ENCODE results near the gene FBXO44. TPM values are rescaled to one million over a fixed set of nuclear protein-coding genes. Genes with fewer than 3 reads are reported as not detected.
"Not testable (repeated sequence)": the region's sequence is repeated elsewhere in the genome, so short reads cannot be mapped to it uniquely, and the experiment has no call there.

FBXO44 gene
- polyA plus RNA-seq (ENCODE audit: insufficient read length in 4 of 4), result 10 to 100 TPM; 15.5 to 19.6 (median 15.9) TPM

- DNase-seq (ENCODE audit: low read depth in 4 of 4, low spot score in 3 of 4), result no peak
Observed at GRCh38 chr1:11654137-11654938, at the start of gene FBXO44, which contains the start of gene FBXO2. Gene FBXO44, plus strand, starts transcription at chr1:11654877. Its CDS starts 959 bp downstream, at chr1:11655836. Gene FBXO2, minus strand, starts transcription at chr1:11654429. Its CDS starts 89 bp downstream, at chr1:11654340.

GRCh38 chr1:11606775-11607174 lies 47.9 kb upstream of the FBXO44 start:
- no peak for DNase-seq (ENCODE audit: low read depth in 4 of 4, low spot score in 3 of 4)

DNA sequence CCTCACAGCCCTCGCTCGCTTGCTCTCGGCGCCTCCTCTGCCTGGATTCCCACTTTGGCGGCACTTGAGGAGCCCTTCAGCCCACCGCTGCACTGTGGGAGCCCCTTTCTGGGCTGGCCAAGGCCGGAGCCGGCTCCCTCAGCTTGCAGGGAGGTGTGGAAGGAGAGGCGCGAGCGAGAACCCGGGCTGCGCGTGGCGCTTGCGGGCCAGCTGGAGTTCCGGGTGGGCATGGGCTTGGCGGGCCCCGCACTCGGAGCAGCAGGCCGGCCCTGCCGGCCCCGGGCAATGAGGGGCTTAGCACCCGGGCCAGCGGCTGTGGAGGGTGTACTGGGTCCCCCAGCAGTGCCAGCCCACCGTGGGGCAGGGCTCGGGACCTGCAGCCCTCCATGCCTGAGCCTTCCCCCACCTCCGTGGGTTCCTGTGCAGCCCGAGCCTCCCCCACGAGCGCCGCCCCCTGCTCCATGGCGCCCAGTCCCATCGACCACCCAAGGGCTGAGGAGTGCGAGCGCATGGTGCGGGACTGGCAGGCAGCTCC lies 46.0 kb upstream of the FBXO44 start:
- DNase-seq (ENCODE audit: low read depth in 4 of 4, low spot score in 3 of 4), result not testable (repeated sequence)

GRCh38 chr1:11609378-11609777 lies 45.3 kb upstream of the FBXO44 start:
- DNase-seq (ENCODE audit: low read depth in 4 of 4, low spot score in 3 of 4), result not testable (repeated sequence)

GRCh38 chr1:11610629-11611180 lies 44.0 kb upstream of the FBXO44 start:
- DNase-seq (ENCODE audit: low read depth in 4 of 4, low spot score in 3 of 4), result no peak

DNA sequence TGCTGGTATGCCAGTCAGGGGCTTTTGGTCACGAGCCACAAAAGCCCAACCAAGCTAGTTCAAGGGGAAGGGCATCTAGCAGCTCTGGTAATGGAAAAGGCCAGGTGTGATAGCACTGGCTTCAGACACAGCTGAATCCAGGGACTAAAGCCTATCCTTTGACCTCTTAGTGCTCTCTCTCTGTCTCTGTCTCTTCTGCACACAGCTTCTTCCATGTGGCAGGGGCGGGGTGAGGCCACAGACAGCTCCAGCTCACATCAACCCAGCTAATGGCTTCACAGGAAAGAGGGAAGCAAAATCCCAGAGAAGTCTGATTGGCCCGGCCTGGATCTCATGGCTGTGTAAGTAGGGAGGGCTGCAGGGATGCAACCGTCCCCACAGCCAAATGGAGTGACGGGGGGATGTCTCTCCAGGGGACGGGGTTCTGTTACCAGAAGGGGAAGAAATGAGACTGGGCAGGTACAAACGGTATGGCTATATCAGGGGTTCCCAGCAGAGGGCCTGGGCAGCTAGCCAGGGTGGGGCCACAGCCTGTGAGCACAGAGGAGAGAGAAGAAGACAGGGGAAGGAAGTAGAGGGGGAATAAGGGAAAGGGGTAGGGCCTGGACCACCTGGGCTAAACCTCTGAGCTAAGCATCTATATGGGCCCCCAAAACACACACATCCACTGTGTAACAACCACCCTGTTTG lies 42.9 kb upstream of the FBXO44 start:
- DNase-seq (ENCODE audit: low read depth in 4 of 4, low spot score in 3 of 4), result no peak

DNA sequence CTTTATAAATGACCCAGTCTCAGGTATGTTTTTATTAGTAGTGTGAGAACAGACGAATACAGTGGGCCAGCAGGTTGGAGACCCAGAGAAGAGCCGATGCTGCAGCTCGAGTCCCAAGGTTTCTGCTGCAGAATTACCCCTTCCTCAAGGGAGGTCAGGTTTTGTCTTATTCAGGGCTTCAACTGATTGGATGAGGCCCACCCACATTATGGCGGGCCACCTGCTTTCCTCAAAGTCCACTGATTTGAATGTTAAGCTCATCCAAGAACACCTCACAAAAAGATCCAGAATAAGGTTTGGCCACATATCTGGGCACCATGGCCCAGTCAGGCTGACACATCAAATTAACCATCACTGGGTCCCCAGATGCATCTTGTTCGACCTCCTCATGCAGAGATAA lies 41.3 kb upstream of the FBXO44 start:
- DNase-seq (ENCODE audit: low read depth in 4 of 4, low spot score in 3 of 4), result no peak

- no peak for DNase-seq (ENCODE audit: low read depth in 4 of 4, low spot score in 3 of 4)
Observed at GRCh38 chr1:11615090-11615489, 39.6 kb upstream of the FBXO44 start.

- DNase-seq (ENCODE audit: low read depth in 4 of 4, low spot score in 3 of 4), result no peak
Observed at GRCh38 chr1:11616766-11617165, 37.9 kb upstream of the FBXO44 start.

GRCh38 chr1:11617314-11617713 lies 37.4 kb upstream of the FBXO44 start:
- no peak for DNase-seq (ENCODE audit: low read depth in 4 of 4, low spot score in 3 of 4)

DNA sequence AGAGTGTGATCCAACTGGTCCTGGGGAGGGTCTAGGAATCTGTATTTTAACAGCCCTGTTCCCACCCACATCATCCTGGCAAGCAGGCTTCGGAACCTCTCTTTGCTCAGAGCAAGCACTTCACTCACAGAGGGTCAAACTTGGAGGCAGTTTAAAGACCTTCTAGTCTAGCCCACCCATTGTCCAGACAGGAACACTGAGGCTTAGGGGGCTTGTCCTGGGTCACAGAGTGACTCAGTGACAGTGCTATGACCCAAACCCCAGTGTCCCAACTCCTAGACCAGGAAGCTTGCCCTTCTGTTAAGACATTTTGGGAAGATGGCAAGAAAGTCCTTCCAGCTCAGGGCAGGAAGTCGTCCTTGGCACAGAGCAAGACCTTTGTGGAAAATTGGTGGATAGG lies 36.9 kb upstream of the FBXO44 start:
- DNase-seq (ENCODE audit: low read depth in 4 of 4, low spot score in 3 of 4), result no peak

- no peak for DNase-seq (ENCODE audit: low read depth in 4 of 4, low spot score in 3 of 4)
Observed at GRCh38 chr1:11620405-11620804, 34.3 kb upstream of the FBXO44 start.

GRCh38 chr1:11620924-11621323 lies 33.8 kb upstream of the FBXO44 start:
- DNase-seq (ENCODE audit: low read depth in 4 of 4, low spot score in 3 of 4), result no peak

GRCh38 chr1:11622398-11622797 lies 32.3 kb upstream of the FBXO44 start:
- DNase-seq (ENCODE audit: low read depth in 4 of 4, low spot score in 3 of 4), result no peak

- no peak for DNase-seq (ENCODE audit: low read depth in 4 of 4, low spot score in 3 of 4)
Observed at GRCh38 chr1:11623702-11624101, 31.0 kb upstream of the FBXO44 start.

DNA sequence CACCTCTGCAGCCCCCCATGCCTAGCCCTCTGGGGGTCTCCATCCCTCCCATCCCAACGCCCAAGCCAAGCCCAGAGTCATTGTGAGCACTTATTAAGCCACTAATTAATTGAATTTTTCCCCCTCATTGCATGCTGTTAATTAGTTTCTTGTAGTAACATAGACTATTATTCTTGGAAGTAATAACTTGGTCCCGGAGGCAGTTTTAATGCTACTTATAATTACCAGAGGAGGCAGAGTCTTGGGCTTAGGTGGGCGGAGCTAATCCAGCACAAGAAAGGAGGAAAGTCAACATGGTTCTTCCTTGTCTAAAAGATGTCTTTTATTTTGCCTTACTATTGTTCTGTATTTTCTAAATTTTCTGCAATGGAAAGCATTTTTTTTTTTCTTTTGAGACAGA lies 28.1 kb upstream of the FBXO44 start:
- DNase-seq (ENCODE audit: low read depth in 4 of 4, low spot score in 3 of 4), result no peak

GRCh38 chr1:11628767-11629166 lies 25.9 kb upstream of the FBXO44 start:
- DNase-seq (ENCODE audit: low read depth in 4 of 4, low spot score in 3 of 4), result no peak

DNA sequence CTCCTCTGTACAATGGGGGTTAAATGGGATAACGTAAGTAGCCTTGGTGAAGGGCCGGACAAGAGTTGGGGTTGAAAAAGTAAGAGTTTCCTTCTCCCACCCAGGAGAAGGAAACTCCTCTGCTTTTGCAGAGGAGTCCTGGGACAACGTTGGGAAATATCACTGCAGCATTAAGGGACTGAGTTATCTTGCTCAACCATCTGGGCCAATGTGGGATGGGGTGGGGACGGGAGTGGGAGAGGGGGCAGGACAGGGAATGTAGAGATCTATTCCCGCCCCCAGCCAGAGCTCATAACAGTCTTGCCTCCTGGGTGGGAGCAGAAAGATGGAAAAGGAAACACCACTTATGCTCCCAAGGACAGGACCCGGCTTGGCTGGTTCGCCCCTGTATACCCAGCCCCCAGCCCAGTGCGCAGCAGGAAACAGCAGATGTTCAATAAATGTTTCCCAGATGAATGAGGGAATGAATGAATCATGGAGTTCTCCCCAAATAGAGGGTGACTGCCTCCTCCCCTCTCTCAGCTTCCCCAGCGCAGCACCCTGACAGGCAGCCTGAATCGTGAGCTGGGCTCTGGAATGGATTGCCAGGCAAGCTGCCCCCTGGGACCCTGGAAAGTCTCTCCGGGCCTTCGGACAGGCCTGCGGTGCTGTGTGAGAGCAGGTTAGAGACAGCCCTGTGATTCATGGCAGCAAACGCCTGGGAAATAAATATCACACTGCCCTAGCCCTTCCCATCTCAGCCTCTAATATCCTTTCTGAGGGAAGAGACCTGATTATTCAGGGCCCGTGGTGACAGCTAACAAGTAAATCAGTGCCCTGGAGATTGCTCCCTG lies 25.3 kb upstream of the FBXO44 start:
- DNase-seq (ENCODE audit: low read depth in 4 of 4, low spot score in 3 of 4), result no peak

DNA sequence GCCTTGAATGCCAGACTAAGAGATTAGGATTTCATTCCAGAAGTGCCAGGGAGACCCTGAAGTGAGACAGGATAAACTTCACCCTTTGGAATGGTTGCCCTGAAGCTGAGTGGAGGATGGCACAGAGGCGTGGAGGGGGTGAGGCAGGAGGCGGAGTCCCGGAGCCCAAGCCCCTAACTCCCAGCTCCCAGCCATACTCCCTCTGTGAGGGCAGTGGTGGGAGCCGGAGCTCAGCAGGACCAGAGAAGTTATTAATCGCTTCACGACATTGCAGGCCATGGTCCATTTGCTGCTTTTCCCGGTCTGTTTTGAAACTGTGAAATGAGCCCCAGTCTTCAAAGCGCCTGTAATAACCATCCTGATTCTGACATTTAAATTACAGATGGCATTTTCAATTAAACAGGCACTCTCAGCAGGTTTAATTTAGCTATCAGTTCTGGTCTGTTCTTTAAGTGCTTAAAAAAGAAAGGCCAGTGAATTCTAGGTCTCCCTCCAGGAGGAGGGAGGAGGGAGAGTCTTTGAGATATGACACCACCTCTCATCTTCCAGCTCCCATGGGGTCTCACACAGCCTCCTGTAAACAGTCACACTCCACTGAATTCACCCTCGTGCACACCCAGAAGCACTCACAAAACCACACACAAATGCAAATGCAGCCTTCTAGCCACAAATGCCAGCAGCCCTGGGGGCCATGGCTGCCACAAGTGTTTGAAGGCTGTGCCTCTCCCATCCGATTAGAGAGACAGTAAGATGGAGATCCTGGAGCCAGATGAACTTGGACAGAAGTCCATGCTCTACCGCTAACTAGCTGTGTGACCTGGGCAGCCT lies 20.1 kb upstream of the FBXO44 start:
- no peak for DNase-seq (ENCODE audit: low read depth in 4 of 4, low spot score in 3 of 4)

DNA sequence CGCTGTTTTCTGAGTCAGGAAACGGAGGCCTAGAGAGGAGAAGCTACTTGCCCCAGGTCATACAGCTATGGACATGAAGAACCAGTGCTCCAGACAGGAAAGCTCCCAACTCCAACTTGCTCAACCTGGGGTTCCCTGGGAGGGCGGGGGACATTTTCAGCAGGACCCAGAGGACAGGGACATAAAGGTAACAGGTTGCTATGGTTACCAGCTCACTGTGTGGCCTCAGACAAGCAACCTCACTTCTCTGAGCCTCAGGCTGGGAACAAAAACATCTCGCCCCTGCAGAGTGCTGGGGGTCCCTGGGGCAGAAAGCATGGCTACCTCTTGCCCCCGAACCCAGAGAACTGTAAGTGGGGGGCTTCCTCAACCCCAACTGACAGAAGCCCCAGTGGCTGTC lies 16.6 kb upstream of the FBXO44 start:
- no peak for DNase-seq (ENCODE audit: low read depth in 4 of 4, low spot score in 3 of 4)

All from right renal pelvis (tissue), 4 donors.